GM21381 (cell line): ENCODE data around the gene LSS.
"Not testable (repeated sequence)": the region's sequence is repeated elsewhere in the genome, so short reads cannot be mapped to it uniquely, and the experiment has no call there.

Experiments
- ATAC-seq: cut with Tn5 transposase; IDR thresholded peaks from one replicate; pipeline ENCODE4 v1.9.1; 2021; ENCODE audit warnings: mild to moderate bottlenecking, moderate library complexity; ENCODE audit not compliant: unreplicated experiment

LSS gene

DNA sequence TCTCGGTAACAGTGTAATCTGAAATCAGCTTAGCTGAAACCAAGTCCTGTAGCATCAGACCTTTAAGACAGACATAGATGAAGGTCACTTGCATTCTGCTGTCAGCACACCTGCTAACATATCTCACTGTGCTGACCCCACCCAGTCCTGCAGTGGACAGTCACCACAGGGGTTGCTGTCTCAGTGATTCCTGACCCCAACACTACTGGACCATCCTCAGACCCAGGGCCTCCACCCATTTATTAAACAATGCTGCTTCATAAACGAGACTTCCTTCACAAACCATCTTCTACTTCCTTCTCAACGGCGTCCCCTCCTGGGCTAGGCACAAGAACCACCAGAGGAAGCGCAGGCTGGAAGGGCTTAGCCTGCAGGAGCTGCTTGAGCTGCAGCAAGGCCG lies 17.8 kb upstream of the LSS start:
- ATAC-seq, result no peak

GRCh38 chr21:46245213-46245915 lies 16.8 kb upstream of the LSS start:
- ATAC-seq, result no peak

GRCh38 chr21:46244602-46245001 lies 16.0 kb upstream of the LSS start:
- no peak for ATAC-seq

DNA sequence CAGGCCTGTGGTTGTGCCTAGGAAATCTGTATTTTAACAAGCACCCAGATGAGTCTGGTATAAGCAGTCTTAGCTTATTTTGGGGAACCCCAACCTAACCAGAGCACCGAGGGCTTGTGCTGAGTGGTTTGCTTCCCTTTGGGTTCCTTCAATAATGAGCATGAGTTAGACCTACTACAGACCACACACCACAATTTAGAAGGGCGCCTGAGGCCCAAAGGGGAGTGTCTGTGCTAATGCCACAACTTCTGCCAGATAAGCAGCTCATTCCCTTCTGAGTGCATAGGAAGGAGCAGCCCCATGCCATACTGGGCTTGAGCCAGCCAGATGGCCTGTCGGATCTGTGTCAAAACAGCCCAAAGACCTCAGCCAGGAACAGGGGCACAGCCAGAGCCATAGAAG lies 15.4 kb upstream of the LSS start:
- ATAC-seq, result no peak

DNA sequence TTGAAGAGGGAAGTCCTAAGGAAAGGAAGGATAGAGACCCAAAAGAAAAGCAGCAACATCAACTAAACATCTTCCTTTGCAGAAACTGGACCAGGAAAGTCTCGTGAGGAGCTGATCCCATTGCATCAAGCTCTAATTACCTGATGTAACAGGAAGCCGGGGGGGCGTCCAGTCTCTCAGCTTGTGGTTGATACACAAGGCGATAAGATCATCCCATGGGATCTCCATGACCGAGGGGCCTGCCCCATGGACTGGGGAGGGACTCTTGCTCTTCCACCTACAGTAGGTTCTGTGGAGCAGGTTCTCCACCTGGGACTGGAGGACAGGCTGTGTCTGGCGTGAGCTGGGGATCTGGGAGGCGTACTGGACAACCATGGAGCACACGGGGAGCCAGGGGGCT lies 14.8 kb upstream of the LSS start:
- ATAC-seq, result no peak

- ATAC-seq, result not testable (repeated sequence)
These were observed 13.0 kb upstream of the LSS start for GRCh38 chr21:46241577-46241976.

DNA sequence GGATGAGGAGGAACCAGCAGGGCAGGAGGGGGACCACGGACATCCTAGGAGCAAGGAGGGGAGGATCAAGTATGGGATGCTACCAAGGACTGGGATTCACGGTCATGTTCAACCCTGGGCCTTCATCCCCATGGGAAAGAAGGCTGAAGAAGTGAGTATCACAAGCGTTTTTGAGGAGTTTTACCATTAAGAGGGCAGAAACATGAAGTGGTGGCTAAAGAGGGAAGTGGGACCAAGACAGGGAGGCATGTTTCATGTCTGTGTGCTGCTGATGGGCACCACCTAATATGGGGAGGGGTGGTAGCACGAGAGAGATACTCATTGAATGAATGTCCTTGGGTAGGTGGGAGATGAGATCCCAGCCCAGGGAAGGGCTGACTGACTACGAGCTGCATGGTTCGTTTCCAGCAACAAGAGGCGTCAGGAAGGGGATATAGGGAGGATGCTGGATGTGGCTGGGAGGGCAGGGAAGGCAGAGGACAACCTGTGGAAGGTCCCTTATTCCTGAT lies 11.3 kb upstream of the LSS start:
- ATAC-seq, result no peak

- no peak for ATAC-seq
These were observed 8.9 kb upstream of the LSS start for GRCh38 chr21:46237474-46237873.

DNA sequence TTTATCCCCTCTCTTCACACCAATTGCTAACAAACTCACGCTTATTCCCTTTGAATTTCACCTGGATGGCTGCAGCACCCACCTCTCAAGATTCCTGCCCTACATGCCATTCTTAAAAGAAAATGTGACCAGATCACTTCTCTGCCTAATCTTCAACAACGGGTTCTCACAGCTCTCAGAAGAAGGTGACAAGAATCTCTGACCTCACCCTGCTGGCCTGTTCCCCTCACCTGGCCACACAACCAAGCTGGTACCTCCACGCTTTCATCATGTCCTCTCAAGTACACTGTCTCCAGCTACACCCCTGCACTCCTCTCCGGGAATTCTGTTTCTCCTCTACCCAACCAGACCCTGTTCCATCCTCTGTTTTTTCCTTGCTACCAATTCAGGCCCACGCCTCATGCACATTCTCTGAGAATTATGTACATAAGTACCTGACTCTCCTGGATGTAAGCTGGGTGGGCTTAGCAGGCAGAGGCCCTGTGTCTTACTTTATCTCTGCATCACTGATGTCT lies 5.9 kb upstream of the LSS start:
- ATAC-seq, result no peak

- no peak for ATAC-seq
These were observed 1.3 kb upstream of the LSS start for GRCh38 chr21:46229923-46230260.

DNA sequence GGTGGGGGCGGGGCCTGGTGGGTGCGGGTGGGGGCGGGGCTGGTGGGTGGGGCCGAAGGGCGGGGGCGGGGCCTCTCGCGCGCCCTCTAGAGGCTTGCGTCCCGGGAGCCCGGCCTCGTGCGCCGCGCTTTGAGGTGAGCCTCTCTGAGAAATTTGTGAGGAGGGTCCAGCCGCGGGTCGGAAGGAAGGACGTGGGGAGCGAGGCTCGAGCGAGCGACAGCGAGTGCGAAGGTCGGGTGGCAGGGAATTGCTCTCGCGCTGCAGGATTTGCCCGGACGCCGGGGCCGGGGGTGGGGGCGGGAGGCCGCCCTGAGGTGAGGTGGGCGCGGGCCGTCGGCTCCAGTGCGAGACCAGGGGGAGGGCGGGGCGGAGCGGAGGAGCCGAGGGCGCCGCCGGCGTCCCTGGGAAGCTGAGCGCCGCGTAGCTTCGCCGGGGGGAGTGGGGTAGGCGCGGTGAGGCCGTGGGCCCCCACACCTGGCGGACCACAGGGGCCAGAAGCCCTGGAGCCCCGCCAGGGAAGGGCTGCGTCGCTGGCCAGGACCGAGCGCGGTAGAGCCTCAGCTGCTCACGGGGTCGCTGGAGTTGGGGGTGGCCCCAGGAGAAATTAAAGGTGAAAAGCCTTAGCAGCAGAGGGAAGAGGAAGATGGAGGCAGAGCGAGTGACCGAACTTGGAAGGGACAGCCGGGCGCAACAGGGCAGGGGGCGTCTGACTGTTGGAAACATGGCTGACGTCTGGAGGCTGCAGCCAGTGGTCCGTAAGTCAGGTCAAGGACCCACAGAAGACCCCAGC lies 754 bp upstream of the LSS start:
- peak; percentile 20 for ATAC-seq

DNA sequence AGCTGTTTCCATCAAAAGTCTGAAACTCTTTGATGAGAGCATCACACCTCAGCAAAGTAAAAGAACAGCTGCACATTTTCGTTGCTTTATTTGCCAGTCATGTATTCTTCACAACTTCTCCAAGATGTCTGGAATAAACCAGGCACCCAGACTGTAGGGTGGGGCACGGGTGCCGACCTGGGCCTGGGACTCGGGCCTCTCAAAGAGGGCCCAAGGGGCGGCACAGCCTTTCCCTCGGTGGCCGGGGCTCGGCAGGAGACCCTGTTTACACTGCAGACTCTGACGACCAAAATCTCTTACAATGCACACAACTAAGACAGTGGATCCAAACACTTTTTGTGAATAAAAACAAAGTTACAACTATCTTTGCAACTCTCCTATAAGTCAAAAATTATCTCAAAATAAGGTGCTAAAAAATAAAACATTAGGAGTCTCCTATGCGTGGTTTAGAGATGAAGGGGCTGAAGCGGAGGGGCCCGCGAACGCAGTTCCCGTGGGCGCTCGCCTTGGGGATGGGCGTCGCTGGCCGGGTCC lies 696 bp downstream of the LSS start:
- ATAC-seq, result no peak

DNA sequence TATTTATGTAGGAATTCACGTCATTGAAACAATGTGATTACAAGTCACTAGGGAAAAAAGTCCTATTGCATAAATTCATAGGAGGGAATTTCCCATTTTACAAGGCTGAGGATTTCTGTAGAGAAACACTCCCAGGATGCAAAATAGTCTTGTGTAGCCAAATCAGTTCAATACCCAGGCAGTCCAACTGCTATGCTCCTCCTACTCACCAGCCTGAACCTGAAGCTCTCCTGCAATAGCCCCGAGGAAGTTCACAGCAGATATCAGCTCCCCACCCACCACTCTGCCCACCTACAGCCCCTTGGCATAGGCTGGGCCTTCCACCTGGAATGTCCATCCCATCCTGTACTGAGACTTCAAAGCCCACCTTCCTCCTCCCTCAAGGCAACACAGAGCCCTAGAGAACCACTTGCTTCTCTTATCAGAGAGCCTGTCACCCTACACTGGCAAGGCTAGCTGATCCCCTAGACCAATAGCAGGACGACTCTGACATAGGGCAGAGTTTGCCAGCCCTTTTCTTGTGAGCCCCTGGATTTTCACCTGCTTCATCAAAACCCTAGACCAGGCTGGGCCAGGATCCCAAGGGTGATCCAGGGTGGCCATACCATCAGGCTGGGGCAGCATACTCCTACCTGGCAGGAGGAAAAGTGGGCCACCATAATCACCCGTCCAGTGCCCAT lies 1.5 kb downstream of the LSS start:
- ATAC-seq, result no peak

DNA sequence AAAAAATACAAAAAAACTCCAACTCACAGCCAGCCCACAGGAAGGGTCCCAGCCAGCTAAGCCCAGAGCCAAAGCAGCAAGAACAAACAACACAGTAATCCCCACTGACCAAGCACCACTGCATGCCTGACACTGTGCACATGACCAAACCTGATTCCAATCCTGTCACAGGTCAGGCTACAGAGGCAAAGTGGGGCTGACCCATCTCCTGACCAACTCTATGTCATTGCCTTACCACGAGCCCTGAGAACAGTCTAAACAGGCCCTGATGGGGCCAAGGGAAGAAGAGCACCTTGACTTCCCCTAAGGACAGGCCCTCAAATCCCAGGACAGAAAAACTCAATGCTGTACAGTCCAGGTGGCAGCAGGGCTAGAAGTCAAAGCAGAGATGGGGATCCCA lies 2.4 kb downstream of the LSS start:
- ATAC-seq, result no peak

DNA sequence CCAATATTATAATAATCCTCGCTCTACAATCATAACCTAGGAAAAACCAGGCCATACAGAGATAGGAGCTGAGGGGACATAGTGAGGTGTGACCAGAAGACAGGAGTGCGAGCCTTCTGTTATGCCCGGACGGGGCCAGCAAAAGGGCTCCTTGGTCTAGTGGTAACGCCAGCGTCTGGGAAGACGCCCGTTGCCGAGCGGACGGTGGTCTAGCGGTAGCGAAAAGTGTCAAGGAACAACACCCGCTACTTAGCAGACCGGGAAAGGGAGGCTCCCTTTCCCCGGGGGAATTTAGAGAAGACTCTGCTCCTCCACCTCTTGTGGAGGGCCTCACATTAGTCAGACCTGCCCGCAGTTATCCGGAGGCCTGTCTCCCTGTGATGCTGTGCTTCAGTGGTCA lies 4.9 kb downstream of the LSS start:
- ATAC-seq, result not testable (repeated sequence)

- ATAC-seq, result no peak
These were observed 5.4 kb downstream of the LSS start for GRCh38 chr21:46223217-46223616.

GRCh38 chr21:46222436-46223116 lies 6.0 kb downstream of the LSS start:
- ATAC-seq, result no peak

- ATAC-seq, result no peak
These were observed 6.7 kb downstream of the LSS start for GRCh38 chr21:46221664-46222435.

DNA sequence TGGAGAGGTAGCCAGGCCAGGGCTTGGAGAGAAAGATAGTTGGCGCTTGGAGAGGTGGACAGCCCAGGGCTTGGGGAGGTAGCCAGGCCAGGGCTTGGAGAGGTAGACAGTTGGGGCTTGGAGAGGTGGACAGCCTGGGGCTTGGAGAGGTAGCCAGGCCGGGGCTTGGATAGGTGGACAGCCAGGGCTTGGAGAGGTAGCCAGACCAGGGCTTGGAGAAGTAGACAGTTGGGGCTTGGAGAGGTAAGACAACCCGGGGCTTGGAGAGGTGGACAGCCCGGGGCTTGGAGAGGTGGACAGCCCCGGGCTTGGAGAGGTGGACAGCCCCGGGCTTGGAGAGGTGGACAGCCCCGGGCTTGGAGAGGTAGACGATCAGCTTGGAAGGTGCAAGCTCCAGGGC lies 7.7 kb downstream of the LSS start:
- no peak for ATAC-seq

GRCh38 chr21:46220275-46220810 lies 8.2 kb downstream of the LSS start:
- no peak for ATAC-seq
